ENCODE measurements around the gene CTPS1.

- no peak for TF ChIP-seq CTCF (IDR thresholded peaks at IDR 0.05; ENCODE audit: poor library complexity)
- no peak for TF ChIP-seq EZH2 (IDR thresholded peaks at IDR 0.05; ENCODE audit: borderline replicate concordance)
Measured at GRCh38 chr1:40986956-40987355, 7.5 kb downstream of the CTPS1 start.

Measured in hepatocyte (in vitro differentiated cells).